WERI-Rb-1 (cell line): ENCODE data around the gene EME2.
"Not testable (repeated sequence)": the region's sequence is repeated elsewhere in the genome, so short reads cannot be mapped to it uniquely, and the experiment has no call there.

Experiments
- DNase-seq: peaks from one replicate; pipeline ENCODE4 v3.0.0-alpha.2; 2020
- H3K27ac ChIP-seq: fragments of 250-450 bp; sonication (Bioruptor Pico); 2 replicates; pipeline ENCODE4 v1.5.1; 2020; ENCODE audit warnings: mild to moderate bottlenecking, moderate library complexity
- H3K27me3 ChIP-seq: fragments of 250-450 bp; sonication (Bioruptor Pico); 2 replicates; pipeline ENCODE4 v1.5.1; 2021; ENCODE audit warnings: mild to moderate bottlenecking, low read depth, moderate library complexity; ENCODE audit not compliant: insufficient read depth, severe bottlenecking
- H3K36me3 ChIP-seq: fragments of 250-450 bp; sonication (Bioruptor Pico); 2 replicates; pipeline ENCODE4 v1.5.1; 2020; ENCODE audit warnings: mild to moderate bottlenecking, moderate library complexity
- H3K4me3 ChIP-seq: 2 replicates; pipeline ENCODE4 v1.5.1; 2011; ENCODE audit warnings: low read depth, mild to moderate bottlenecking, control low read depth, low read length
- H3K9me3 ChIP-seq: fragments of 250-450 bp; sonication (Bioruptor Pico); 2 replicates; pipeline ENCODE4 v1.5.1; 2021; ENCODE audit warnings: mild to moderate bottlenecking, moderate library complexity; ENCODE audit not compliant: severe bottlenecking
- CTCF ChIP-seq: IDR thresholded peaks from 2 replicates; pipeline ENCODE4 v1.5.1; 2011; ENCODE audit warnings: low read depth, mild to moderate bottlenecking, control low read depth, inconsistent platforms, low read length

EME2 gene

DNA sequence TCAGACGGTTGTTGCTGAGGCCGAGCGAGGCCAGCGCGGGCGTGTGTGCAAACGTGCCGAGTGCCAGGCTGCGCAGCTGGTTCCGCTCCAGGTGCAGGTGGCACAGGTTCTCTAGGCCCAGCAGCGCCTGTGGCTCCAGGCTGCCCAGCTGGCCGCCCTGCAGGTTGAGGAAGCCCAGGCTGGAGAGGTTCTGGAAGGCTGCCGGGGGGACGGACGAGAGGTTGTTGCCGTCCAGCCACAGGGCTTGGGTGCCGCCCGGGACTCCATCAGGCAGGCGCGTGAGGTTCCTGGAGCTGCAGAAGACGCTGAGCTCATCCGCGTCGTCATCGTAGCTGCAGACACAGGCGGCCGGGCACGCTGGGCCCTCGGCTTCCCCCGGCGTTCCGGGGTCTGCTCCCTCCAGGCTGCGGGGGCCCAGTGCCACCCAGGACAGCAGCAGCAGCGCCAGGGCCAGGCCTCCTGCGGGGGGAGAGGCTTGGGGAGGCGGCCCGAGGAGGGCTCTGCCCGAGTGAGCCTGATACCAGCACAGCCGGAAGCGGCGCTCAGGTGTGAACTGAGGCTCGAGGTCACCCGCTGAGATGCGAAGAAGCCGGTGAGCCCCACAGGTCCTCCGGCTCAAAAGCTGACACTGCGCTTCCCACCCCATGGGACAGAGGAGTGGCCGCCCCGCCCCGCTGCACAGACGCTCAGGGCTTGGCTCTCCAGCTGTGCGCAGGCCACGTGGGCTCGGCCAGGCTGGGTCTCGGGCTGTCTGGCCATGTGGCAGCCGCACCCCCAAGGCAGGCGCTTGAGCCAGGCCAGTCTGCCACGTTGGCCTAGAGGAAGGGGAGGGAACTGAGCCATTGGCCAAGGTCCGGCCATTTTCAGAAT lies 19.6 kb downstream of the EME2 start:
- TF ChIP-seq CTCF: no peak
- H3K27me3 ChIP-seq: no peaks in the 10 kb centered on the region
- H3K36me3 ChIP-seq: peaks cover 36% of the 10 kb centered on the region
- DNase-seq: no peak
- H3K27ac ChIP-seq: no peak overlapping the region
- no peak overlapping the region for H3K4me3 ChIP-seq
- no peaks in the 10 kb centered on the region for H3K9me3 ChIP-seq

DNA sequence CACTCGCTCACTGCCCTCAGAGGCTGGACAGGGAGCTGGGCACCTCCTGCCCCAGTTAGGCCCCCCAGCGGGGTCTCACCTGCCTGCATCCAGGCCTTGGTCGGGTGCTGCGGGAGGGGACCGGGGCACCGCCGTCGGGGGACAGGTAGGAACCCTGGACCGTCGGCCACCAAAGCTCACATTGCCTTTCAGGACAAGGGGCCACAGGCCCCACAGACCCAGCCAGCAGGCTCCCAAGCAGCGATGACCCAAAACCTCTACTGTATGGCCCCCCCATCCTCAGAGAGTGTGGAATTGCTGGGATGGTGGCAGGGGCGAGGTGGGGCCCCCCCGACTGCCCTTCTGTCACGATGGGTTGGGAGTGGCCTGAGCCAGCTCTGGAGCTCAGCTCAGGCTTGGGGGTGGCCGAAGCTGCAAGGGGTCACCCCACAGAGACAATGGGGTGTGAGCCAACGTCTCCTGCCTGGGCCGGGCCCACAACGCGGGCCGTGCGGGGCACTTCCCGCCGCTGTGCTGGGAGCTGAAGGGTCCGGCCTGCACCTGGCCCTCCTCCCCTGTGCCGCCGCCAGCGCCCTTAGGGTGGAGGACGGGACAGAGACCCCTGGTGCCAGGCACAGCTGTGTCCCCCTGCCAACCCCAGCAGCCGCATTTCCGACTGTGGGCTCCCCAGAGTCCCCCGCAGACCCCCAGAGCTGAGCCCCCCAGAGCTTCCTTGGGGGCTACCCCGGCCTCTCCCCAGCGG lies 20.4 kb downstream of the EME2 start:
- peaks cover 7% of the 10 kb centered on the region for H3K9me3 ChIP-seq
- peaks cover 28% of the 10 kb centered on the region for H3K36me3 ChIP-seq
- no peaks in the 10 kb centered on the region for H3K27me3 ChIP-seq
- TF ChIP-seq CTCF: no peak
- no peak overlapping the region for H3K4me3 ChIP-seq
- H3K27ac ChIP-seq: no peak overlapping the region
- no peak for DNase-seq

DNA sequence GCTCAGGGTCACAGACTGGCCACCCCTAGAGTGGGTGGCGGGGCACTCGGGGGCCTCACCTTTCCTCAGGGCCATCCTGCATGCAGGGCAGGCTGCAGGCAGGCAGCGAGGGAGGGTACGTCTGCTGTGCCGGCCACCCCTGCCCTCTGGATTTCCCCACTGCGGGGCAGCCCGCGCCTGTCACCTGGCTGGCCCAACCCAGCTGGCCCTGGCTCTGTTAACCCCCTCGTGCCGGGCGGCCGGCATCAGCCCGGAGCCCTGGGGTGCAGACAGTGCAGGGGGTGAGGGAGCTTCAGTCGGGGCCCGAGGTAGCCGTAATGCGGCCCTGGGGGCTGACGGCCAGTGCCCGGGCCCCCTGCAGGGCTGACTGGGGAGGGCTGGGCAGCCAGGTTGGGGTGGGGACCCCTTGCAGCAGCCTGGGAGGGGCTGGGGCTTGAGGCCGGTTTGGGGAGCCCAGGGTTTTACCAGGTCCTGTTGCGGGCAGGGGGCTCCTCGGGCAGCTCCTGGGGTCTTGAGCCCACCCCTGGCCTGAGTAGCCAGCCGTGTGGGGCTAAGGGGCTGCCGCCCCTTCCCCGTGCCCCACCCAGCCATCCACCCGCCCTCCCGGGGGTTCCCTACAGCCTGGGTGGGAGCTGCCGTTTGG lies 21.1 kb downstream of the EME2 start, which contains the start of gene IGFALS:
TSS of gene IGFALS (minus strand) at position 128 of the 643 bp plus-strand sequence. CDS start at position 75, 53 bp downstream.
- no peak for DNase-seq
- Histone ChIP-seq H3K4me3 (no peak within 1 kb of the TSS), H3K36me3 (peaks cover 21% of the 10 kb centered on the region), H3K27me3 (no peaks in the 10 kb centered on the region), H3K27ac (no peak within 1 kb of the TSS), H3K9me3 (peaks cover 12% of the 10 kb centered on the region)
- no peak for TF ChIP-seq CTCF

DNA sequence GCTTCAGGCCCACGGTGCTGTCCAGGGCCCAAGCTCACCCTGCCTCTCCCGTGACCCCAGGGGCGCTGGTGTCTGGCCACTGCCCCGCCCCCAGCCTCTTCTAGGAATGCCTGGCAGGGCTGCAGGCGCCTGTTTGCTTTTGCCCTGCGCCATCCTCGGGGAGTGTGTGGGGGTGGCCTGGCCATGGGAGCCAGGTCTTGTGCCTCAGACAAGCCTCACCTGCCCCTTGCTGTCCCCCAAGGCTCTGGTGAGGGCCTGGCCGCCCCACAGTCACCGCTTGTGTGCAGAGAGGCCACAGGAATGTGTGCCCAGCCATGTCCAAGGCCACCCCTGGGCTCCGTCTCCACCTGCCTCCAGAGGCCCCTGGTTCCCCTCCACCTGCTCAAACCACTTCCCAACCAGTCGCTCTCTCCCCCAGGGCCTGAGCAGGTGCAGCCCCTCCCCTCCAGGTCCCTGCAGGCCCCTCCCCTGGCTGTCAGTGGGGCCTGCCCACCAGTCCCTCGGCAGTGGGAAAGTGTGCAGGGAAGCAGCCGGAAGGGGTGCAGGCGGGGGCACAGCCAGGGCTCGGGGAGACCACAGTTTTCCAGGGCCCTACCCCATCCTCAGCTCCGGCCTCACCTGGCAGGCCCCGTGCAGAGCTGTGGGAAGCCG lies 21.7 kb downstream of the EME2 start:
- no peak for TF ChIP-seq CTCF
- no peak overlapping the region for H3K27ac ChIP-seq
- no peaks in the 10 kb centered on the region for H3K27me3 ChIP-seq
- DNase-seq: no peak
- peaks cover 16% of the 10 kb centered on the region for H3K36me3 ChIP-seq
- H3K9me3 ChIP-seq: peaks cover 12% of the 10 kb centered on the region
- H3K4me3 ChIP-seq: no peak overlapping the region

GRCh38 chr16:1794908-1795666 lies 22.5 kb downstream of the EME2 start:
- Histone ChIP-seq H3K27ac (no peak overlapping the region), H3K4me3 (no peak overlapping the region), H3K36me3 (peaks cover 10% of the 10 kb centered on the region), H3K27me3 (no peaks in the 10 kb centered on the region), H3K9me3 (peaks cover 12% of the 10 kb centered on the region)
- no peak for DNase-seq
- no peak for TF ChIP-seq CTCF

GRCh38 chr16:1799263-1799662 lies 26.7 kb downstream of the EME2 start:
- not testable (repeated sequence) for H3K27me3 ChIP-seq, DNase-seq, H3K4me3 ChIP-seq, H3K27ac ChIP-seq, H3K36me3 ChIP-seq
- H3K9me3 ChIP-seq: peaks cover 12% of the 10 kb centered on the region
